Measurements from ENCODE around the gene UBALD2. TPM values are rescaled to one million over a fixed set of nuclear protein-coding genes. Genes with fewer than 3 reads are reported as not detected.

The UBALD2 gene
- polyA plus RNA-seq, 3 donors = 1.4 to 88.6 (median 2.2) TPM

GRCh38 chr17:76233588-76234353 is 31.4 kb upstream of the UBALD2 start:
- Mint-ChIP-seq H3K4me3 (no peak overlapping the region), H3K9me3 (peaks cover 0 to 3% (median 0%) of the 10 kb centered on the region in 7 donors)
- no peak for TF ChIP-seq CTCF (IDR thresholded peaks at IDR 0.05)

GRCh38 chr17:76234354-76234679 is 30.8 kb upstream of the UBALD2 start:
- H3K4me2 ChIP-seq (replicated peaks; ENCODE audit: extremely low read depth, low read length, poor library complexity, severe bottlenecking) = no peak overlapping the region
- H3K9me3 Mint-ChIP-seq = peaks cover 0 to 4% (median 0%) of the 10 kb centered on the region in 7 donors
- H3K4me3 ChIP-seq (replicated peaks in 1 of 3; ENCODE audit: low read depth in 2 of 3, low read length in 3 of 3) = no peak overlapping the region
- H3K4me1 Mint-ChIP-seq = peaks cover 4% of the 10 kb centered on the region
- H3K27ac Mint-ChIP-seq = no peak overlapping the region
- no peaks in the 10 kb centered on the region for H3K79me2 ChIP-seq (ENCODE audit: insufficient read depth, low read length)
- no peak for TF ChIP-seq CTCF (IDR thresholded peaks at IDR 0.05)
- H3K4me1 ChIP-seq (ENCODE audit: control insufficient read depth in 1 of 2, insufficient read depth in 2 of 2, low read length in 2 of 2) = no peaks in the 10 kb centered on the region
- no peak overlapping the region for H3K27ac ChIP-seq (ENCODE audit: low read depth in 1 of 2, low read length in 2 of 2)
- H3K27me3 Mint-ChIP-seq (ENCODE audit: low read depth in 3 of 3) = peaks cover 27 to 53% (median 48%) of the 10 kb centered on the region in 3 donors
- H3K36me3 Mint-ChIP-seq = no peaks in the 10 kb centered on the region
- WGBS (ENCODE audit: insufficient coverage) = no CpG with 5 or more reads among the region's 5 CpGs
- no peak for DNase-seq
- no peak overlapping the region for H3K9ac ChIP-seq (ENCODE audit: insufficient read depth, low read length, poor library complexity, severe bottlenecking)
- no peaks in the 10 kb centered on the region for H3K9me3 ChIP-seq (replicated peaks in 1 of 2; ENCODE audit: control insufficient read depth in 1 of 2, insufficient read depth in 1 of 2, low read length in 2 of 2)
- H2AFZ ChIP-seq (ENCODE audit: insufficient read depth, low read depth, low read length, poor library complexity, severe bottlenecking) = no peak overlapping the region
- H3K36me3 ChIP-seq (replicated peaks in 1 of 2; ENCODE audit: control insufficient read depth in 1 of 2, insufficient read depth in 2 of 2, low read length in 2 of 2) = no peaks in the 10 kb centered on the region
- H4K20me1 ChIP-seq (ENCODE audit: insufficient read depth, low read length) = no peaks in the 10 kb centered on the region
- H3K4me3 Mint-ChIP-seq = no peak overlapping the region
- intact Hi-C loops (cut with micrococcal nuclease) = loop anchor here in 1 of 2 donors (5.0 kb wide), 1 partner anchor 33 kb away; the partner anchor contains the start of gene UBALD2
- H3K27me3 ChIP-seq (ENCODE audit: control insufficient read depth in 2 of 2, insufficient read depth in 2 of 2, low read length in 2 of 2) = peaks cover 34 to 51% of the 10 kb centered on the region in 2 donors

More at GRCh38 chr17:76233588-76234353, 31.4 kb upstream of the UBALD2 start:
- H3K36me3 ChIP-seq (replicated peaks in 1 of 2; ENCODE audit: control insufficient read depth in 1 of 2, insufficient read depth in 2 of 2, low read length in 2 of 2) = no peaks in the 10 kb centered on the region
- intact Hi-C loops (cut with micrococcal nuclease) = loop anchor here in 1 of 2 donors (5.0 kb wide), 1 partner anchor 34 kb away; the partner anchor contains the start of gene UBALD2
- no peaks in the 10 kb centered on the region for H3K4me1 ChIP-seq (ENCODE audit: control insufficient read depth in 1 of 2, insufficient read depth in 2 of 2, low read length in 2 of 2)
- peaks cover 32 to 46% of the 10 kb centered on the region in 2 donors for H3K27me3 ChIP-seq (ENCODE audit: control insufficient read depth in 2 of 2, insufficient read depth in 2 of 2, low read length in 2 of 2)
- Mint-ChIP-seq H3K36me3 (no peaks in the 10 kb centered on the region), H3K27me3 (ENCODE audit: low read depth in 3 of 3) (peaks cover 24 to 51% (median 44%) of the 10 kb centered on the region in 3 donors), H3K4me1 (peaks cover under 1% of the 10 kb centered on the region), H3K27ac (no peak overlapping the region)
- no peaks in the 10 kb centered on the region for H4K20me1 ChIP-seq (ENCODE audit: insufficient read depth, low read length)
- no peak overlapping the region for H3K4me3 ChIP-seq (replicated peaks in 1 of 3; ENCODE audit: low read depth in 2 of 3, low read length in 3 of 3)
- DNase-seq = no peak
- no peaks in the 10 kb centered on the region for H3K9me3 ChIP-seq (replicated peaks in 1 of 2; ENCODE audit: control insufficient read depth in 1 of 2, insufficient read depth in 1 of 2, low read length in 2 of 2)
- H2AFZ ChIP-seq (ENCODE audit: insufficient read depth, low read depth, low read length, poor library complexity, severe bottlenecking) = no peak overlapping the region
- H3K79me2 ChIP-seq (ENCODE audit: insufficient read depth, low read length) = no peaks in the 10 kb centered on the region
- H3K9ac ChIP-seq (ENCODE audit: insufficient read depth, low read length, poor library complexity, severe bottlenecking) = no peak overlapping the region
- H3K4me2 ChIP-seq (replicated peaks; ENCODE audit: extremely low read depth, low read length, poor library complexity, severe bottlenecking) = no peak overlapping the region
- no peak overlapping the region for H3K27ac ChIP-seq (ENCODE audit: low read depth in 1 of 2, low read length in 2 of 2)
- 100% methylated on average over 1 of the region's 6 CpGs for WGBS (ENCODE audit: insufficient coverage)

Measured in CD14-positive monocyte (primary cell).